Body of pancreas (tissue), 4 donors: ENCODE data around the gene TTI1.

ENCODE experiments used
- POLR2A ChIP-seq, 3 donors: fragments of 450-650 bp; IDR thresholded peaks; one replicate each; pipeline ENCODE4 v1.6.1; 2016; ENCODE audit warnings: antibody characterized with exemption in 3 of 3, mild to moderate bottlenecking in 2 of 3
- TF ChIP-seq, protein P1 (sequence below), 7 experiments: fragments of 450-650 bp in 4 of 7; fragments of 200-600 bp in 3 of 7; sonication (generic) in 3 of 7; IDR thresholded peaks; one replicate each; pipeline ENCODE4 v1.5.1; 2016 to 2019; ENCODE audit warnings: antibody characterized with exemption in 7 of 7

- no peak for TF ChIP-seq POLR2A (IDR thresholded peaks at IDR 0.05)
- TF ChIP-seq, protein P1, sequence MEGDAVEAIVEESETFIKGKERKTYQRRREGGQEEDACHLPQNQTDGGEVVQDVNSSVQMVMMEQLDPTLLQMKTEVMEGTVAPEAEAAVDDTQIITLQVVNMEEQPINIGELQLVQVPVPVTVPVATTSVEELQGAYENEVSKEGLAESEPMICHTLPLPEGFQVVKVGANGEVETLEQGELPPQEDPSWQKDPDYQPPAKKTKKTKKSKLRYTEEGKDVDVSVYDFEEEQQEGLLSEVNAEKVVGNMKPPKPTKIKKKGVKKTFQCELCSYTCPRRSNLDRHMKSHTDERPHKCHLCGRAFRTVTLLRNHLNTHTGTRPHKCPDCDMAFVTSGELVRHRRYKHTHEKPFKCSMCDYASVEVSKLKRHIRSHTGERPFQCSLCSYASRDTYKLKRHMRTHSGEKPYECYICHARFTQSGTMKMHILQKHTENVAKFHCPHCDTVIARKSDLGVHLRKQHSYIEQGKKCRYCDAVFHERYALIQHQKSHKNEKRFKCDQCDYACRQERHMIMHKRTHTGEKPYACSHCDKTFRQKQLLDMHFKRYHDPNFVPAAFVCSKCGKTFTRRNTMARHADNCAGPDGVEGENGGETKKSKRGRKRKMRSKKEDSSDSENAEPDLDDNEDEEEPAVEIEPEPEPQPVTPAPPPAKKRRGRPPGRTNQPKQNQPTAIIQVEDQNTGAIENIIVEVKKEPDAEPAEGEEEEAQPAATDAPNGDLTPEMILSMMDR (IDR thresholded peaks at IDR 0.05), result no peak
These were observed 79.1 kb downstream of the TTI1 start for GRCh38 chr20:37954190-37954589.
